ENCODE data around the gene ALPL. TPM values are rescaled to one million over a fixed set of nuclear protein-coding genes. Genes with fewer than 3 reads are reported as not detected.

The ALPL gene
- total and polyA plus RNA-seq, 4 donors, result 3.3 to 93.1 (median 40.7) TPM

DNA sequence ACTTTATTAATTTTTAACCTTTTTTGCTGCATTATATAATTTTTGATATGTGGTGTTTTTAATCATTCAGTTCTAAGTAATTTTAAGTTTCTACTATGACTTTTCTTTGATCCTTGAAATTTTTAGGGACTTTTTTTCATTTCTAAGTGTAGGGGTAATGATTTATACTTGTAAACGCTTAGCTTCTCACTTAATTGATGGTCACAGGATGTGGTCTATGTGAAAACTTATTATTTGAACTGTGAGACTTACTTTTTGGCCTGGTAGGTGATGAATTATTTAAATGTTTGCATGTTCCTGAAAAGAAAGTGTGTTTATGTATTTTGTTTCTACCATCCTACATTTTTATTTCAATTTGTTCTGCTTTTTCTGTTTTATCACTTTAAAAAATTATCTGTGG lies 17.2 kb downstream of the ALPL start:
- H3K27me3 ChIP-seq (ENCODE audit: control insufficient read depth in 4 of 4, insufficient read depth in 4 of 4, low read length in 3 of 4), result no peaks in the 10 kb centered on the region
- no peak overlapping the region for H3K9ac ChIP-seq (ENCODE audit: low read depth in 1 of 2, low read length in 2 of 2)
- WGBS, result 86% methylated on average over 1 of the region's 1 CpG
- H3K4me1 ChIP-seq (ENCODE audit: control insufficient read depth in 4 of 4, insufficient read depth in 4 of 4, low read length in 3 of 4), result peaks cover 0 to 3% (median 0%) of the 10 kb centered on the region in 4 donors
- DNase-seq (ENCODE audit: low spot score), result no peak
- H3K36me3 ChIP-seq (ENCODE audit: control insufficient read depth in 4 of 4, insufficient read depth in 3 of 4, low read depth in 1 of 4, low read length in 3 of 4), result no peaks in the 10 kb centered on the region
- TF ChIP-seq, protein P1, sequence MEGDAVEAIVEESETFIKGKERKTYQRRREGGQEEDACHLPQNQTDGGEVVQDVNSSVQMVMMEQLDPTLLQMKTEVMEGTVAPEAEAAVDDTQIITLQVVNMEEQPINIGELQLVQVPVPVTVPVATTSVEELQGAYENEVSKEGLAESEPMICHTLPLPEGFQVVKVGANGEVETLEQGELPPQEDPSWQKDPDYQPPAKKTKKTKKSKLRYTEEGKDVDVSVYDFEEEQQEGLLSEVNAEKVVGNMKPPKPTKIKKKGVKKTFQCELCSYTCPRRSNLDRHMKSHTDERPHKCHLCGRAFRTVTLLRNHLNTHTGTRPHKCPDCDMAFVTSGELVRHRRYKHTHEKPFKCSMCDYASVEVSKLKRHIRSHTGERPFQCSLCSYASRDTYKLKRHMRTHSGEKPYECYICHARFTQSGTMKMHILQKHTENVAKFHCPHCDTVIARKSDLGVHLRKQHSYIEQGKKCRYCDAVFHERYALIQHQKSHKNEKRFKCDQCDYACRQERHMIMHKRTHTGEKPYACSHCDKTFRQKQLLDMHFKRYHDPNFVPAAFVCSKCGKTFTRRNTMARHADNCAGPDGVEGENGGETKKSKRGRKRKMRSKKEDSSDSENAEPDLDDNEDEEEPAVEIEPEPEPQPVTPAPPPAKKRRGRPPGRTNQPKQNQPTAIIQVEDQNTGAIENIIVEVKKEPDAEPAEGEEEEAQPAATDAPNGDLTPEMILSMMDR (IDR thresholded peaks at IDR 0.05; ENCODE audit: low read depth, low read length, missing input control), result no peak
- no peak for TF ChIP-seq FOXA1 (IDR thresholded peaks at IDR 0.05)
- TF ChIP-seq, protein P2, sequence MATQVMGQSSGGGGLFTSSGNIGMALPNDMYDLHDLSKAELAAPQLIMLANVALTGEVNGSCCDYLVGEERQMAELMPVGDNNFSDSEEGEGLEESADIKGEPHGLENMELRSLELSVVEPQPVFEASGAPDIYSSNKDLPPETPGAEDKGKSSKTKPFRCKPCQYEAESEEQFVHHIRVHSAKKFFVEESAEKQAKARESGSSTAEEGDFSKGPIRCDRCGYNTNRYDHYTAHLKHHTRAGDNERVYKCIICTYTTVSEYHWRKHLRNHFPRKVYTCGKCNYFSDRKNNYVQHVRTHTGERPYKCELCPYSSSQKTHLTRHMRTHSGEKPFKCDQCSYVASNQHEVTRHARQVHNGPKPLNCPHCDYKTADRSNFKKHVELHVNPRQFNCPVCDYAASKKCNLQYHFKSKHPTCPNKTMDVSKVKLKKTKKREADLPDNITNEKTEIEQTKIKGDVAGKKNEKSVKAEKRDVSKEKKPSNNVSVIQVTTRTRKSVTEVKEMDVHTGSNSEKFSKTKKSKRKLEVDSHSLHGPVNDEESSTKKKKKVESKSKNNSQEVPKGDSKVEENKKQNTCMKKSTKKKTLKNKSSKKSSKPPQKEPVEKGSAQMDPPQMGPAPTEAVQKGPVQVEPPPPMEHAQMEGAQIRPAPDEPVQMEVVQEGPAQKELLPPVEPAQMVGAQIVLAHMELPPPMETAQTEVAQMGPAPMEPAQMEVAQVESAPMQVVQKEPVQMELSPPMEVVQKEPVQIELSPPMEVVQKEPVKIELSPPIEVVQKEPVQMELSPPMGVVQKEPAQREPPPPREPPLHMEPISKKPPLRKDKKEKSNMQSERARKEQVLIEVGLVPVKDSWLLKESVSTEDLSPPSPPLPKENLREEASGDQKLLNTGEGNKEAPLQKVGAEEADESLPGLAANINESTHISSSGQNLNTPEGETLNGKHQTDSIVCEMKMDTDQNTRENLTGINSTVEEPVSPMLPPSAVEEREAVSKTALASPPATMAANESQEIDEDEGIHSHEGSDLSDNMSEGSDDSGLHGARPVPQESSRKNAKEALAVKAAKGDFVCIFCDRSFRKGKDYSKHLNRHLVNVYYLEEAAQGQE (IDR thresholded peaks at IDR 0.05), result no peak
- TF ChIP-seq TAF1 (conservative IDR thresholded peaks at IDR 0.05), result no peak
- TF ChIP-seq YY1 (IDR thresholded peaks at IDR 0.05), result no peak
- no peak overlapping the region for H3K27ac ChIP-seq (ENCODE audit: low read depth in 1 of 2, low read length in 2 of 2)
- H3K4me3 ChIP-seq (ENCODE audit: low read depth in 1 of 3, low read length in 3 of 3), result no peak overlapping the region
- H3K9me3 ChIP-seq (ENCODE audit: control insufficient read depth in 4 of 4, low read length in 3 of 4), result no peaks in the 10 kb centered on the region

DNA sequence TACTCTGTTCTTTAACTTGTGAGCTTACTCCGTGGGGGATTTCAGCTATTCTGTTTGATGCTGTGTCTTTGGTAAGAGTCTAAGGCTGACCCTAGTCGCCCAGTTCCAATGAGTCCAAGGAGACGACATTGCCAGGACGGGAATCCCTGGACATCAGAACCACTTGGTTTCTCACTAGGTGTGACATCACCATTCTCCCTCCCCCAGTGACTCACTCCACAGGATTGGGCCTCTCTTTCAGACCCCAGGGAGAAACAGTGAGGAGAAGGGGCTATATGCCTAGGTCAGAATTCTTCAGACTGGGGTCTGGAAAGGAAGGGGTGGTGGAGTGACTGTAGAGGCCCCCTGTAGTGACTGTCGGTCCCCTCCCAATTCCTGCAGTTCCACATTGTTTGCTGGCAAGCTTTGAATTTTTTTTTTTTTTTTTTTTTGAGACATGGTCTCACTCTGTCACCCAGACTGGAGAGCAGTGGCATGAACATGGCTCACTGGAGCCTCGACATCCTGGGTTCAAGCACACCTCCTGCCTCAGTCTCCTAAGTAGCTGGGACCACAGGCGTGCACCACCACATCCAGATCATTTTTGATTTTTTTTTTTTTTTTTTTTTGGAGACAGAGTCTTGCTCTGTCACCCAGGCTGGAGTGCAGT lies 21.3 kb downstream of the ALPL start:
- no peaks in the 10 kb centered on the region for H3K27me3 ChIP-seq (ENCODE audit: control insufficient read depth in 4 of 4, insufficient read depth in 4 of 4, low read length in 3 of 4)
- H3K9me3 ChIP-seq (ENCODE audit: control insufficient read depth in 4 of 4, low read length in 3 of 4), result no peaks in the 10 kb centered on the region
- DNase-seq (ENCODE audit: low spot score), result no peak
- no peaks in the 10 kb centered on the region for H3K36me3 ChIP-seq (ENCODE audit: control insufficient read depth in 4 of 4, insufficient read depth in 3 of 4, low read depth in 1 of 4, low read length in 3 of 4)
- H3K4me3 ChIP-seq (ENCODE audit: low read depth in 1 of 3, low read length in 3 of 3), result no peak overlapping the region
- 71% methylated on average over 7 of the region's 7 CpGs for WGBS
- TF ChIP-seq, protein P2 (IDR thresholded peaks at IDR 0.05), result no peak
- TF ChIP-seq FOXA1 (IDR thresholded peaks at IDR 0.05), result no peak
- no peak for TF ChIP-seq GABPA (IDR thresholded peaks at IDR 0.05 in 1 of 2, conservative IDR thresholded peaks at IDR 0.05 in 1 of 2)
- TF ChIP-seq TAF1 (conservative IDR thresholded peaks at IDR 0.05), result no peak
- no peak for TF ChIP-seq HNF4G (IDR thresholded peaks at IDR 0.05)
- TF ChIP-seq NR2F2 (IDR thresholded peaks at IDR 0.05), result no peak
- no peak for TF ChIP-seq YY1 (IDR thresholded peaks at IDR 0.05)
- no peak for TF ChIP-seq SP1 (IDR thresholded peaks at IDR 0.05)
- TF ChIP-seq RXRA (IDR thresholded peaks at IDR 0.05), result no peak
- TF ChIP-seq, protein P3, sequence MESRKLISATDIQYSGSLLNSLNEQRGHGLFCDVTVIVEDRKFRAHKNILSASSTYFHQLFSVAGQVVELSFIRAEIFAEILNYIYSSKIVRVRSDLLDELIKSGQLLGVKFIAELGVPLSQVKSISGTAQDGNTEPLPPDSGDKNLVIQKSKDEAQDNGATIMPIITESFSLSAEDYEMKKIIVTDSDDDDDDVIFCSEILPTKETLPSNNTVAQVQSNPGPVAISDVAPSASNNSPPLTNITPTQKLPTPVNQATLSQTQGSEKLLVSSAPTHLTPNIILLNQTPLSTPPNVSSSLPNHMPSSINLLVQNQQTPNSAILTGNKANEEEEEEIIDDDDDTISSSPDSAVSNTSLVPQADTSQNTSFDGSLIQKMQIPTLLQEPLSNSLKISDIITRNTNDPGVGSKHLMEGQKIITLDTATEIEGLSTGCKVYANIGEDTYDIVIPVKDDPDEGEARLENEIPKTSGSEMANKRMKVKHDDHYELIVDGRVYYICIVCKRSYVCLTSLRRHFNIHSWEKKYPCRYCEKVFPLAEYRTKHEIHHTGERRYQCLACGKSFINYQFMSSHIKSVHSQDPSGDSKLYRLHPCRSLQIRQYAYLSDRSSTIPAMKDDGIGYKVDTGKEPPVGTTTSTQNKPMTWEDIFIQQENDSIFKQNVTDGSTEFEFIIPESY (IDR thresholded peaks at IDR 0.05), result no peak
- TF ChIP-seq, protein P4, sequence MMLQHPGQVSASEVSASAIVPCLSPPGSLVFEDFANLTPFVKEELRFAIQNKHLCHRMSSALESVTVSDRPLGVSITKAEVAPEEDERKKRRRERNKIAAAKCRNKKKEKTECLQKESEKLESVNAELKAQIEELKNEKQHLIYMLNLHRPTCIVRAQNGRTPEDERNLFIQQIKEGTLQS (IDR thresholded peaks at IDR 0.05), result no peak
- TF ChIP-seq EGR1 (IDR thresholded peaks at IDR 0.05; ENCODE audit: low read depth in 2 of 2), result no peak
- no peak for TF ChIP-seq JUND (IDR thresholded peaks at IDR 0.05)
- TF ChIP-seq FOXA2 (IDR thresholded peaks at IDR 0.05), result no peak
- TF ChIP-seq, protein P5, sequence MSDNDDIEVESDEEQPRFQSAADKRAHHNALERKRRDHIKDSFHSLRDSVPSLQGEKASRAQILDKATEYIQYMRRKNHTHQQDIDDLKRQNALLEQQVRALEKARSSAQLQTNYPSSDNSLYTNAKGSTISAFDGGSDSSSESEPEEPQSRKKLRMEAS (IDR thresholded peaks at IDR 0.05), result no peak
- TF ChIP-seq RAD21 (IDR thresholded peaks at IDR 0.05), result no peak
- TF ChIP-seq HNF4A (conservative IDR thresholded peaks at IDR 0.05), result no peak
- TF ChIP-seq, protein P1 (IDR thresholded peaks at IDR 0.05; ENCODE audit: low read depth, low read length, missing input control), result no peak
- H3K4me1 ChIP-seq (ENCODE audit: control insufficient read depth in 4 of 4, insufficient read depth in 4 of 4, low read length in 3 of 4), result peaks cover 0 to 2% (median 0%) of the 10 kb centered on the region in 4 donors
- H3K27ac ChIP-seq (ENCODE audit: low read depth in 1 of 2, low read length in 2 of 2), result no peak overlapping the region
- no peak overlapping the region for H3K9ac ChIP-seq (ENCODE audit: low read depth in 1 of 2, low read length in 2 of 2)

Data from liver (tissue), 9 donors.